ENCODE results near the gene LRG1. TPM values are rescaled to one million over a fixed set of nuclear protein-coding genes. Genes with fewer than 3 reads are reported as not detected.
"Not testable (repeated sequence)": the region's sequence is repeated elsewhere in the genome, so short reads cannot be mapped to it uniquely, and the experiment has no call there.

The LRG1 gene
- total RNA-seq, 1 donor: 4.7 TPM

DNA sequence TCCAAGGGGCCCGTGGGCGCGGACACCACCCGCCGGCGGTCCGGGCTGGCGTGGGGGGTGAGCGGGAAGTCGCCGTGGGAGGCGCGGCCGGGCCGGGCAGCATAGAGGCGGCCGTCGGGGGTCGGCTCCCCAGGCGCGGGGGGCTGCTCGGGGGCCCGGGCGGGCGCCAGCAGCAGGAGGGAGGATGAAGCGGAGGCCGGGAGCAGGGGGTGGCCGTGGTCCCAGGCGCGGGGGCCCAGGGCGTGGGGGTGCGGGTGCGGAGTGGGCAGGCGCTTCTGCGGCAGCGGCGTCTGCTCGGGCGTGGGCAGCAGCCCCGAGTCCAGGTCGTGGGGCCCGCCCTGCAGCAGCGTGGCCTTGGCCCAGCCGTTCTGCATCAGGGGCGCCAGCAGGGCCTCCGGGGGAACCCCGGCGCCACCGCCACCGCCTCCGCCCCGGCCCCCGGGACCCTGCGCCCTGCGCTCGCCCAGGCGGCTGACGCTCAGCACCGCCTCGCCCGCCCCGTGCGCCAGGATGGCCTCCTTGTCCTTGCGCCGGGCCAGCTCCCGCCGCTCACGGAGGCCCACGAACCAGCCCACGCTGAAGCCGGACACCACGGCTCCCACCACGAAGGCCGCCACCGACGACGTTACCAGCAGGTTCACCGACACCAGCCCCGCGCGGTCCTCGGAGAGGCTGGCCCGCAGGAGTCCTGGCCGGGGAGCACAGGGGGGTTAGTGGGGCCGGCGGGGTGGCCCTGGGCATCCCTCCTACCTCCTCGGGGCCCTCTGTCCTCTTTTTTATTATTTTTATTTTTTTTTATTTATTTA is 4.2 kb upstream of the LRG1 start:
- Histone ChIP-seq H3K9me3 (ENCODE audit: low read depth, low read length) (no peaks in the 10 kb centered on the region), H3K27me3 (ENCODE audit: insufficient read depth, low read length) (no peaks in the 10 kb centered on the region), H3K4me1 (ENCODE audit: insufficient read depth, low read length) (peaks cover 44% of the 10 kb centered on the region), H3K4me3 (ENCODE audit: low read length) (peak overlapping the region; percentile 36)

DNA sequence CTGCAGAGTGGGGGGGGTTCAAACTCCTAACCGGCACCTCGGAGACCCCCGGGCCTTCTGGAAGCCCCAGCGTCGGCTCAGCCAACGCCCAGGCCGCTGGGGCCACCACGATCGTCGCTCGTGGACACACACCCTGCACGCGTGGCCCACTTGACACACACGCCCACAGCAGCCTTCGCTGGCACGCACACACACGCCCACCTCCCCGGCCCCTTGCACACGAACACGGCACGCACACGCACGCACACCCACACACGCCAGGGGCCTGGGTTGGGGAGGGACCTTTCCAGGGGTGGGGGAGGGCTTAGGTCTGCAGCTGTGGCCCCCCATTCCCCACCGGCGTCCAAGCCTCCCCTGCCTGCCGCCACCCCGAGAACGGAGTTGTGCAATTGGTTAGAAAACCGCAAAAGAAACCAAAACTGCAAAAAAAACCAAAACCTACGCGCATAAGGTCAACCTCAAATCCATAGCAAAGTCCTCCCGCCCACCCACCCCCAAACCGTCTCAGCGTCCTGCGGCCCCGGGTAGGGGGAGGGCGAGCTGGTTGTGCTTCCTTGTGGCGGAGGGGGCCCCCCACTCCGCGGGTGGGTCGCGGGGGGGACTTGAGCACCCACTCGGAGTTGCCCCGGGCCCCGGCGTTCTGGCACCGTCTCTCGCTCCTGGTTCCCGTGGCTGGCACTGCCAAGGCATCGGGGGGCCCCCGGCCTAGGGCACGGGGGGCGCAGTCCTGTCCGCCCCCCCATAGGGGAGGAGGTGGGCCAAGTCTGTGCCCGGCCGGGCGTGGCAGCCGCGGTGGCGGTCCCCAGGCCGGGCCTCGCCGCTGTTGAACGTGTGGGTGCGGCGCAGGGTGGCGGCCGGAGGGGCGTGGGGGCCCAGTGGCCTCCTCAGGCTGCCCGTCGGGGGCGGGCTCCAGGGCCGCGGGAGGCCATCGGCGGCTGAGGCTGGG is 3.3 kb upstream of the LRG1 start:
- H3K4me1 ChIP-seq (ENCODE audit: insufficient read depth, low read length): peaks cover 53% of the 10 kb centered on the region
- H3K4me3 ChIP-seq (ENCODE audit: low read length): peak overlapping the region; percentile 36
- H3K9me3 ChIP-seq (ENCODE audit: low read depth, low read length): no peaks in the 10 kb centered on the region
- H3K27me3 ChIP-seq (ENCODE audit: insufficient read depth, low read length): no peaks in the 10 kb centered on the region

DNA sequence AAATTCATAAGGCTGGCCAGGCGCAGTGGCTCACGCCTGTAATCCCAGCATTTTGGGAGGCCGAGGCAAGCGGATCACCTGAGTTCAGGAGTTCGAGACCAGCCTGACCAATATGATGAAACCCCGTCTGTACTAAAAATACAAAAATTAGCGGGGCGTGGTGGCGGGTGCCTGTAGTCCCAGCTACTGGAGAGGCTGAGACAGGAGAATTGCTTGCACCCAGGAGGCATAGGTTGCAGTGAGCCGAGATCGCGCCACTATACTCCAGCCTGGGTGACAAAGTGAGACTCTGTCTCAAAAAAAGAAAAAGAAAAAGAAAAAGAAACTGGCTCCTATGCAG is 1.9 kb upstream of the LRG1 start:
- H3K4me3 ChIP-seq (ENCODE audit: low read length); H3K27me3 ChIP-seq (ENCODE audit: insufficient read depth, low read length); H3K9me3 ChIP-seq (ENCODE audit: low read depth, low read length): not testable (repeated sequence)
- peaks cover 52% of the 10 kb centered on the region for H3K4me1 ChIP-seq (ENCODE audit: insufficient read depth, low read length)

GRCh38 chr19:4541114-4541805 is 1.4 kb upstream of the LRG1 start:
- Histone ChIP-seq H3K27me3 (ENCODE audit: insufficient read depth, low read length) (no peaks in the 10 kb centered on the region), H3K9me3 (ENCODE audit: low read depth, low read length) (no peaks in the 10 kb centered on the region), H3K4me1 (ENCODE audit: insufficient read depth, low read length) (peaks cover 57% of the 10 kb centered on the region), H3K4me3 (ENCODE audit: low read length) (no peak overlapping the region)

DNA sequence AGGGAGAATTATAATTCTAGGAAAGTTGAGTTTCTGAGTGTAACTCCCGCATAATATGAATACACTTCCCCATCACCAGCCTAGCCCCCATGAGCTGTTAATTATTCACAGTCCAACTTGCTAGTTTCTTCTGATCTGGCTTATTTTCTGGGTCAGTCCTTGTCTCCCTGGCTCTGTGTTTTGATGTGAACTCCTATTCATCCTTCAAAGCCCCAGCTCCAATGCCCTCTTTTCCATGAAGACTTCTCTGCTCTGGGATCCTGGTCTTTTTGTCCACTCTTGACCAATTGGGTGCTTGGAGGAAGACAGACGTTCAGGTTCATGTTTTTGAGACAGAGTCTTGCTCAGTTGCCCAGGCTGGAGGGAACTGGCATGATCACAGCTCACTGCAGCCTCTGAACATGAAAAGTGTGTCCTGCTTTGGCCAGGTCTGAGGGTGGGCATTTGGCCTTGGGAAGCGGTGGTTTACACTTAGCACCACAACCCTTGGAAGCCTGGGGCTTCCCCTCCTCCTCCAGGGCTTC is 605 bp downstream of the LRG1 start:
- peak overlapping the region; percentile 37 for H3K4me3 ChIP-seq (ENCODE audit: low read length)
- H3K4me1 ChIP-seq (ENCODE audit: insufficient read depth, low read length): peaks cover 67% of the 10 kb centered on the region
- H3K27me3 ChIP-seq (ENCODE audit: insufficient read depth, low read length): no peaks in the 10 kb centered on the region
- no peaks in the 10 kb centered on the region for H3K9me3 ChIP-seq (ENCODE audit: low read depth, low read length)

- Histone ChIP-seq H3K27me3 (ENCODE audit: insufficient read depth, low read length) (no peaks in the 10 kb centered on the region), H3K4me3 (ENCODE audit: low read length) (peak overlapping the region; percentile 37), H3K9me3 (ENCODE audit: low read depth, low read length) (no peaks in the 10 kb centered on the region), H3K4me1 (ENCODE audit: insufficient read depth, low read length) (peaks cover 67% of the 10 kb centered on the region)
Observed at GRCh38 chr19:4538601-4538954, 1.3 kb downstream of the LRG1 start.

DNA sequence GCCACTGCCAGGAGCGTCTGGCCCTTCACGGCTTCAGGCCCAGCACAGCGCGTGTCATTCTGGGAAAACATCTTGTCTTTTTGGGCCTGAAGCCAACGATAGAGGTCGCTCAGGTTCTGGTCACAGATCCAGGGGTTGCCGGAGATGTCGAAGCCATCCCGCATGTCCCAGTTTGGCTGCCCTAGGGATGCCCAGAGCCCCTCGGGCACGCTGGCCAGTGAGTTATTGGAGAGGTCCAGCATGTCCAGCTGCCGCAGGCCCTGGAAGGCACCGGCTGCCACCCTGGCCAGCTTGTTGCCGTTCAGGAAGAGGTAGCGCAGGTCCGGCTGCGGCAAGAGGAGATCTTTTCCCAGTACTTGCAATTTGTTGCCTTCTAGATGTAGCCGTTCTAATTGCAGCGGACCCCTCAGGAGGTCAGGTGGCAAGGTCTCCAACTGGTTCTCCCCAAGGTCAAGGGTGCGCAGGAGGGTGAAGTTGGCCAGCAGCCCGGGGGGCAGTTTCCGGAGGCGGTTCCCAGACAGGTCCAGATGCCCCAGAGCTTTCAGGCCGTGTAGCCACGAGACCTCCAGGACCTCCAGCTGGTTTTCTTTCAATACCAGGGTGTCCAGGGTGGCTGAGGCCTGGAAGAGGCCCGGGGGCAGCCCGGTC is 1.8 kb downstream of the LRG1 start:
- H3K27me3 ChIP-seq (ENCODE audit: insufficient read depth, low read length): no peaks in the 10 kb centered on the region
- H3K4me1 ChIP-seq (ENCODE audit: insufficient read depth, low read length): peaks cover 67% of the 10 kb centered on the region
- H3K4me3 ChIP-seq (ENCODE audit: low read length): no peak overlapping the region
- no peaks in the 10 kb centered on the region for H3K9me3 ChIP-seq (ENCODE audit: low read depth, low read length)

GRCh38 chr19:4536798-4537197 is 3.0 kb downstream of the LRG1 start:
- peaks cover 56% of the 10 kb centered on the region for H3K4me1 ChIP-seq (ENCODE audit: insufficient read depth, low read length)
- H3K27me3 ChIP-seq (ENCODE audit: insufficient read depth, low read length): no peaks in the 10 kb centered on the region

GRCh38 chr19:4534836-4535658 is 4.8 kb downstream of the LRG1 start, which contains the start of gene PLIN5:
Gene PLIN5 (minus strand): TSS chr19:4535224. CDS start chr19:4534074, 1,150 bp downstream.
- Histone ChIP-seq H3K9me3 (ENCODE audit: low read depth, low read length) (no peaks in the 10 kb centered on the region), H3K4me1 (ENCODE audit: insufficient read depth, low read length) (peaks cover 38% of the 10 kb centered on the region), H3K27me3 (ENCODE audit: insufficient read depth, low read length) (no peaks in the 10 kb centered on the region), H3K4me3 (ENCODE audit: low read length) (no peak within 1 kb of the TSS)

More at GRCh38 chr19:4536798-4537197, 3.0 kb downstream of the LRG1 start:
- H3K4me3 ChIP-seq (ENCODE audit: low read length): no peak overlapping the region
- no peaks in the 10 kb centered on the region for H3K9me3 ChIP-seq (ENCODE audit: low read depth, low read length)

- H3K27me3 ChIP-seq (ENCODE audit: insufficient read depth, low read length): no peaks in the 10 kb centered on the region
- H3K9me3 ChIP-seq (ENCODE audit: low read depth, low read length): no peaks in the 10 kb centered on the region
- H3K4me3 ChIP-seq (ENCODE audit: low read length): no peak overlapping the region
- peaks cover 28% of the 10 kb centered on the region for H3K4me1 ChIP-seq (ENCODE audit: insufficient read depth, low read length)
Observed at GRCh38 chr19:4533835-4534424, 5.9 kb downstream of the LRG1 start.

DNA sequence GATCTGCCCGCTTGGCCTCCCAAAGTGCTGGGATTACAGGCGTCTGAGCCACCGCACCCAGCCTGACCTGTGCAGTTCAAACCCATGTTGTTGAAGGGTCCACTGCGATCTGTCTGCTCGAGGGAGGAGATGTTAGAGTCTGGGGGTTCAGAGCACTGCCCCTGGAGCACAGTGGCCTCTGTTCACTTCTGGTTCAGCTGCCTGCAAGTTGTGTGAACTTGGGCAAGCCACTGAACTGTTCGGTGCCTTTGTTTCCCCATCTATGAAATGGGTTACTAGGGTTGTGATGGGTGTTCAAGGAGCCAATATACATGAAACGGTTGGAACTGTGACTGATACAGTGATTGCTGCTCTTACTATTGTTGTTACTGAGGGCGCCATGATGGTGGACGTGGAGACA is 6.5 kb downstream of the LRG1 start:
- H3K9me3 ChIP-seq (ENCODE audit: low read depth, low read length): no peaks in the 10 kb centered on the region
- H3K27me3 ChIP-seq (ENCODE audit: insufficient read depth, low read length): no peaks in the 10 kb centered on the region
- H3K4me3 ChIP-seq (ENCODE audit: low read length): no peak overlapping the region

DNA sequence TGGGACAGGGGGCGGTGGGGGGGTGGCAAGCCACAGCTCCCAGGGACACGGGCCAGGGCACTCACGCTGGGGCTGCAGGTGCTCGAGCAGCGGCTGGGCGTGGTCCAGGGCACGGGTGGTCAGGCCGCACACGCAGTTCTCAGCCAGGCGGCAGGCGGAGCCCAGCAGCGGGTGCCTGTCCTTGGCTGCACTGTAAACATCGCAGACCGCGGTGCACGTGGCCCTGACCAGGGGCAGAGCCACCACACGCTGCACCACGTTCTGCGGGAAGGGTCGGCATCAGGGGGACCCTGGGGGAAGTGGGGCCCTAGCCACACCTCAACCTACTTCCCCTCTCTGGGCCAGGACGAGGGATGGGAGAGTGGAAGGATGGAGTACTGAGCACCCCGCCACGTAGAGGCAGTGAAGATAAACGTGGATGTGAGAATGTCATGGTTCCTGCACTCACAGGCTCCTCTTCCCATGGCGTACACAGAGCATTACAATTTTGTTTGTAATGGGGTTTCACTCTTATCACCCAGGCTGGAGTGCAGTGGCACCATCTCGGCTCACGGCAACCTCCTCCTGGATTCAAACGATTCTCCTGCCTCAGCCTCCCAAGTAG is 8.2 kb downstream of the LRG1 start:
- Histone ChIP-seq H3K9me3 (ENCODE audit: low read depth, low read length) (no peaks in the 10 kb centered on the region), H3K4me3 (ENCODE audit: low read length) (no peak overlapping the region), H3K27me3 (ENCODE audit: insufficient read depth, low read length) (no peaks in the 10 kb centered on the region), H3K4me1 (ENCODE audit: insufficient read depth, low read length) (peaks cover 14% of the 10 kb centered on the region)

More for the DNA sequence above, 6.5 kb downstream of the LRG1 start:
- H3K4me1 ChIP-seq (ENCODE audit: insufficient read depth, low read length): peaks cover 22% of the 10 kb centered on the region

- Histone ChIP-seq H3K4me1 (ENCODE audit: insufficient read depth, low read length) (no peaks in the 10 kb centered on the region), H3K27me3 (ENCODE audit: insufficient read depth, low read length) (no peaks in the 10 kb centered on the region)
Observed at GRCh38 chr19:4529924-4530522, 9.8 kb downstream of the LRG1 start.

More at GRCh38 chr19:4529924-4530522, 9.8 kb downstream of the LRG1 start:
- Histone ChIP-seq H3K9me3 (ENCODE audit: low read depth, low read length) (no peaks in the 10 kb centered on the region), H3K4me3 (ENCODE audit: low read length) (no peak overlapping the region)
